Ureter (tissue), 1 donor: ENCODE measurements around the gene SP7. TPM values are rescaled to one million over a fixed set of nuclear protein-coding genes. Genes with fewer than 3 reads are reported as not detected.
"Not testable (repeated sequence)": the region's sequence is repeated elsewhere in the genome, so short reads cannot be mapped to it uniquely, and the experiment has no call there.

ENCODE experiments used
- DNase-seq: peaks from one replicate; pipeline ENCODE4 v3.0.0-alpha.2; 2020; ENCODE audit warnings: low spot score
- total RNA-seq: library from RNA; stranded (reverse); gene quantifications from one replicate; pipeline ENCODE4 v1.2.4, GENCODE V29; 2023
- donor health status: DM: yes; HTN: yes; CAD: no.

The SP7 gene
- not detected for total RNA-seq

- DNase-seq, result no peak
Observed at GRCh38 chr12:53336181-53336681, at the start of gene SP7. SP7 (minus strand) TSS chr12:53336354; CDS start chr12:53335646, 708 bp downstream.

GRCh38 chr12:53383258-53383657 is 47.1 kb upstream of the SP7 start:
- no peak for DNase-seq

- peak; percentile 78 for DNase-seq
Observed at GRCh38 chr12:53381731-53382630, 45.8 kb upstream of the SP7 start.

DNA sequence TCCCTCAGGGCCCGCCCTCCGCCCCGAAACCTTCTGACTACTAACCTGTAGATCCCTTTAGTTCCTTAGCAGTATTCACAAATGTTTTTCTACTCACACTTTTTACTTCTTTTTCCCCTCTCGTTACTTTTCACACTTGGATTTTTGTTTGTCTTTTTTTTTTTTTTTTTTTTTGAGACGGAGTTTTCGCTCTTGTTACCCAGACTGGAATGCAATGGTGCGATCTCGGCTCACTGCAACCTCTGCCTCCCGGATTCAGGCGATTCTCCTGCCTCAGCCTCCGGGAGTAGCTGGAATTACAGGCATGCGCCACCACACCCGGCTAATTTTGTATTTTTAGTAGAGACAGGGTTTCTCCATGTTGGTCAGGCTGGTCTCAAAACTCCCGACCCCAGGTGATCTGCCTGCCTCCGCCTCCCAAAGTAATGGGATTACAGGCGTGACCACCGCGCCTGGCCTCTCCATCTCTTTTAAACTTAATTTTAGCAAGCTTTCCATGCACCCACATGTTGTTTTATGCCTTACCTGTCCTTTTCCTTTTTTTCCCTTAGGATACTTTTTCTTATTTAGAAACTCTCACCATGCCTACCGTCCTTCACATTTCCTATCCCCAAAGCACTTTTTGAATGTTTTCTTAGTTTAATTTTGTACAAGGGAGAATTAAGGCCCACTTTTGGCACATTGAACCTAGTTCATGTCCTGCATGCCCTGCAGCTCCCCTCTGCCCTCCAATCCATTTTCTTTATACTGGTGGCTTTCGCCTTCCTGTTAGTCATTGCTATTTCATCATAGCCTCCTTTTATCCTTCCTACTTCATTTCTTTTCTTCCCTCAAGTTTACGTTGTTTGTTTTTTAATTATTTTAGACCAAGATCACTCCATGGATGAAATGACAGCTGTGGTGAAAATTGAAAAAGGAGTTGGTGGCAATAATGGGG is 44.9 kb upstream of the SP7 start:
- no peak for DNase-seq

- DNase-seq, result peak; percentile 93
Observed at GRCh38 chr12:53380104-53380793, 44.1 kb upstream of the SP7 start, which contains the start of gene SP1. SP1 (plus strand) TSS chr12:53380176; CDS start chr12:53380292, 116 bp downstream.

DNA sequence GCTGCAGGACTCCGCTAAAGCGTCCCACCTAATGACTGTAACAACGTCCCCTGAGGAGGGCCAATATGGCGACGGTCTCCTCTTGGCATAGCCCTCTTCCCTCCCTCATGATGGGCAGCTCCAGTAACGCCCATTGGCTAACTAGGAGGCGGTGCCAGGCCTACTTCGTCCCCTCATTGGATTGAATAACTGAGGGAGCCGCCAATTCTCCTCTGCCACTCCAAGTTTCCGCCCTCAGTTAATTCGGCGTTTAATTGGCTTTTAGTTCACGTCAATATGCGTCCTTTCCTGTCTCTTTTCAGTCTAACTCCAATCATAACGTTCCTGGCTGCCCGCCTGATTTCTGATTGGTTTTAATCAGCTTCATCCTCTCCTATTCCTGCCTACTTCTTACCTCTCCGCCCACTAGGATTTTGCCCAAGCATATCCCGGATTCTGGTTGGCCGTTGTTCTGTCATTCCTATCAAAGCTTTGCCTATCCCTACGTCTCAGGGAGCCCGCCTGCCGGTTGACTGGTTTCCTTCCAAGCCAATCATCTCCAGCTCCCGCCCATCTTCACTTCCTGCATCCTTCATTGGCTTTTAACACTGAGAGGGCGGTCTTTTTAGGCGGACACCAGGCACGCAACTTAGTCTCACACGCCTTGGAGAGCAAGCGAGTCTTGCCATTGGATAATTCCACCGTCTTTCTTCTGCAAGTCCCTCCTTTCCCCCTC is 43.4 kb upstream of the SP7 start:
- DNase-seq, result peak; percentile 100

- no peak for DNase-seq
Observed at GRCh38 chr12:53378724-53379388, 42.7 kb upstream of the SP7 start.

DNA sequence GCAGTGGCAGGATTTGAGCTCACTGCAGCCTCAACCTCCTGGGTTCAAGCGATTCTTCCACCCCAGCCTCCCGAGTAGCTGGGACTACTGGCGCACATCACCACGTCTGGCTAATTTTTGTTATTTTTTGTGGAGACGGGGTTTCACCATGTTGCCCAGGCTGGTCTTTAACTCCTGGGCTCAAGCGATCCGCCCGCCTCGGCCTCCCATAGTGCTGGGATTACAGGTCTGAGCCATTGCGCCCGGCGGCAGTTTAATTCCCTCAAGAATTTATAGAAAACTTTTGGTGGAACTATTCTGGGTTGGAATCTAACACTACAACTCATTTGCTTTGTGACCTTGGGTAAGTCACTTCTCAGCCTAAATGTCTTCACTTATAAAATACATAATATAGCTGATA is 42.1 kb upstream of the SP7 start:
- DNase-seq, result no peak

GRCh38 chr12:53376747-53377146 is 40.6 kb upstream of the SP7 start:
- DNase-seq, result no peak

- not testable (repeated sequence) for DNase-seq
Observed at GRCh38 chr12:53374277-53374676, 38.1 kb upstream of the SP7 start.

DNA sequence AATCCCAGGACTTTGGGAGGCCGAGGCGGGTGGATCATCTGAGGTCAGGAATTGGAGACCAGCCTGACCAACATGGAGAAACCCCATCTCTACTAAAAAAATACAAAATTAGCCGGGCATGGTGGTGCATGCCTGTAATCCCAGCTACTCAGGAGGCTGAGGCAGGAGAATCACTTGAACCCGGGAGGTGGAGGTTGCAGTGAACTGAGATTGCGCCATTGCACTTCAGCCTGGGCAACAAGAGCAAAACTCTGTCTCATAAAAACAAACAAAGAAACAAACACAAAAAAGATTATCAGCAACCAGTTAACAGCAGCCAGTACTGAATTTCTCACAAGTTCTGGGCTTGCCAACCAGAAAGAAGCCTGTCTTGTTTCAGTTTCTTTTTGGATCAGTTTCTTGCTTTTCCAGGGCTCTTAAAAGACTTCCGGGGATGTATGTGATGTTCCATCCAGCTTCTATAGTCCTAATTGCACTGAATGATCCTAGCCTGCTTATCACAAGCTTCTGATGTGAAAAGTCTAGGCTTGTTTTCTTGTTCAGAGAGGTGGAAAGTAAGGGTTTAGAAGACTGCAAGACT is 37.5 kb upstream of the SP7 start:
- DNase-seq, result not testable (repeated sequence)

DNA sequence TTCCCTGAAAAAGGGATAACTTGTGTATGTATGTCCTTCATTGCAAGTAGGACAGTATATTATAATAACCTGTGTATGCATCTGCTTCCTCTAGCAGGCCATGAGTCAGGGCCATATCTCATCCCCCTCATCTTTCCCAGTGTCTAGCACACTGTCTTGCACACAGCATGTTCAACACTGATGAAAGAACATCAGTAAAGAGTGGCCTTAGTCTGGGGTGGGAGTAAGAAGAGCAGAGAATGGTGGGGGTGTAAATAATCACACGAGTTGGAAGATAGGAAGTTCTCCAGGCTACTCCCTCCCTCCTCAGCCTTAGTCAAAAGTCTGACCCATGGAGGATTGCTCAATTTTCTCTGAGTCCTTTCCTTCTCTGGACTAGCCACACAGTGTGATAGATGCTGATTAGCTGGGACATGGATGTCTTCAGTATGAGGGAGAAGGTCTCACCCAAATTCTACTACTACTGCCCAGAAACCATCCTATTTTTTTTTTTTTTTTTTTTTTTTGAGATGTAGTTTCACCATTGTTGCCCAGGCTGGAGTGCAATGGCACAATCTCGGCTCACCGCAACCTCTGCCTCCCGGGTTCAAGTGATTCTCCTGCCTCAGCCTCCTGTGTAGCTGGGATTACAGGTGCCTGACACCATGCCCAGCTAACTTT is 29.2 kb upstream of the SP7 start:
- DNase-seq, result no peak

- DNase-seq, result not testable (repeated sequence)
Observed at GRCh38 chr12:53361638-53362037, 25.5 kb upstream of the SP7 start.

DNA sequence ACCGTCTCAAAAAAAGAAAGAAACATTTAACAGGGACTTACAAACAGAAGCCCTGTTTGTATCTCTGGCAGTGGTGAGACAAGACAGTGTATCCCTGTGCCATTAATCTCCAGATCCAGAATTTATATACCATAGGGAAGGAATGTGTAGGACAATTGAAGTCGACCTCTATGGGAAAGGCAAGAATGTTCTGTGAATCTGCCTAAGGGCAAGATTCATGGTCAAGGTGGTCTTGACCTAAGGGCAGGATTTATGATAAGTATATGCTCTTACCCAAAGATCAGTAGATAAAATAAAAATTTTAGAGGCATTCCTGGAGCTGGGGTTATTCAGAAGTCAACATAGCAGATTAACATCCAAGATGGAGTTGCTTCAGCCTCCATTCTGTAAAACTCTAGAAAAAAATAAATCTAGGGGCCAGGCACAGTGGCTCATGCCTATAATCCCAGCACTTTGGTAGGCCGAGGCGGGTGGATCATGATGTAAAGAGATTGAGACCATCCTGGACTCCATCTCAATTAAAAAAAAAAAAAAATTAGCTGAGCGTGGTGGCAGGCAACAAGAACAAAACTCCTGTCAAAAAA is 22.8 kb upstream of the SP7 start:
- DNase-seq, result no peak

- DNase-seq, result no peak
Observed at GRCh38 chr12:53355121-53355520, 19.0 kb upstream of the SP7 start.

- DNase-seq, result no peak
Observed at GRCh38 chr12:53353257-53353655, 17.1 kb upstream of the SP7 start.

DNA sequence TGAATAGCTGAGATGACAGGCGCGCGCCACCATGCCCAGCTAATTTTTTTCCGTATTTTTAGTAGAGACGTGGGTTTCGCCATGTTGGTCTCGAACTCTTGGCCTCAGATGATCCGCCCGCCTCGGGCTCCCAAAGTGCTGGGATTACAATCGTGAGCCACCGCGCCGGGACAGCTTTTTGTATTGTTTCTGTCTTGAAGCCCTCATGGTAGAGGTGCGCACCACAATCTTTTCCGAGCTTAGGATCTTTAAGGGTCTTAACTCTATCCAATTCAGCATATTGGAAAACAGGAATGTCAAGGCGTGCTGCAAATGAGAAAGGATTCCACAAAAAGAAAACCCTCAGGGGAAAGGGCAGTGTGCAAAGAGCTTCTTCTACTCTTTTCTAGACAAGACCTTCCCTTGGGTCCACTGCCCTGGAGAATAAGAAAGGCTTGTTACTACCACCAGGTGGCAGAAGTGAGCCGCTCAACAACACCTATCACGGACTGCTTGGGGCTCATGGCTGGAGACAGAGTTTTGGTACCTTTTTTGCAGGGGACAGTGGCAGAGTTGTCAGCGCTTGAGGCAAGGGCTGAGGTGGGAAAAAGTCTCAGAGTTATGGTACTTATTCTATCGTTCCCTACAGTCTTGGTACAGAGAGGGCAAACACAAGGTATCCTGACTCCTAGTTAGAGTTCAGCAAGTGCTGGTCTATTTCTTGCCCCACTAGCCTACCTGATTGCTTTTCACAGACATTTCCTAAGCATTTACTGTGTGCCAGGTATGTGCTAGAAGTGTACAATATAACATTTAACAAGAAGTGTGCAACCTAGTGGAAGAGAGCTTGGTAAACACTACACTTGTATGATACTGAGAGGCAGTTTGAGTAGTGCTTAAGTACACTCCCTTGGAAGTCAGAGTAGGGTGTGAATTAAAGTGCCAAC is 16.4 kb upstream of the SP7 start:
- peak; percentile 92 for DNase-seq

DNA sequence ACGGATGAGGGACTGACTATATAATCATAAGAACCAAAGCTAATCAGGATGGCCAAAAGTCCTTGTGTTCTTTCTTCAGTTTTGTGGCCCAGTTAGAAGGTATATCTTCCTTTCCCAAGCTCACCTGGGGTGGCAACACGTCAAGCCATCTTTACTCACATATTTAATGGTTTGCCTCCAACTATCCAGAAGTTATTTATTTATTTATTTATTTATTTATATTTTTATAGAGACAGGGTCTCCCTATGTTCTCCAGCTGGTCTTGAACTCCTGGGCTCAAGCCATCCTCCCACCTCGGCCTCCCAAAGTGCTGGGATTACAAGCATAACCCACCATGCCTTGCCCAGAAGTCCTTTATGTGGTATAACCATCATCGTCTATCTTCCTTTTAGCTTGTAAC is 11.8 kb upstream of the SP7 start:
- DNase-seq, result no peak
